Measurements from ENCODE around the gene LPCAT4.
"Not testable (repeated sequence)": the region's sequence is repeated elsewhere in the genome, so short reads cannot be mapped to it uniquely, and the experiment has no call there.

LPCAT4 gene, protein sequence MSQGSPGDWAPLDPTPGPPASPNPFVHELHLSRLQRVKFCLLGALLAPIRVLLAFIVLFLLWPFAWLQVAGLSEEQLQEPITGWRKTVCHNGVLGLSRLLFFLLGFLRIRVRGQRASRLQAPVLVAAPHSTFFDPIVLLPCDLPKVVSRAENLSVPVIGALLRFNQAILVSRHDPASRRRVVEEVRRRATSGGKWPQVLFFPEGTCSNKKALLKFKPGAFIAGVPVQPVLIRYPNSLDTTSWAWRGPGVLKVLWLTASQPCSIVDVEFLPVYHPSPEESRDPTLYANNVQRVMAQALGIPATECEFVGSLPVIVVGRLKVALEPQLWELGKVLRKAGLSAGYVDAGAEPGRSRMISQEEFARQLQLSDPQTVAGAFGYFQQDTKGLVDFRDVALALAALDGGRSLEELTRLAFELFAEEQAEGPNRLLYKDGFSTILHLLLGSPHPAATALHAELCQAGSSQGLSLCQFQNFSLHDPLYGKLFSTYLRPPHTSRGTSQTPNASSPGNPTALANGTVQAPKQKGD

DNA sequence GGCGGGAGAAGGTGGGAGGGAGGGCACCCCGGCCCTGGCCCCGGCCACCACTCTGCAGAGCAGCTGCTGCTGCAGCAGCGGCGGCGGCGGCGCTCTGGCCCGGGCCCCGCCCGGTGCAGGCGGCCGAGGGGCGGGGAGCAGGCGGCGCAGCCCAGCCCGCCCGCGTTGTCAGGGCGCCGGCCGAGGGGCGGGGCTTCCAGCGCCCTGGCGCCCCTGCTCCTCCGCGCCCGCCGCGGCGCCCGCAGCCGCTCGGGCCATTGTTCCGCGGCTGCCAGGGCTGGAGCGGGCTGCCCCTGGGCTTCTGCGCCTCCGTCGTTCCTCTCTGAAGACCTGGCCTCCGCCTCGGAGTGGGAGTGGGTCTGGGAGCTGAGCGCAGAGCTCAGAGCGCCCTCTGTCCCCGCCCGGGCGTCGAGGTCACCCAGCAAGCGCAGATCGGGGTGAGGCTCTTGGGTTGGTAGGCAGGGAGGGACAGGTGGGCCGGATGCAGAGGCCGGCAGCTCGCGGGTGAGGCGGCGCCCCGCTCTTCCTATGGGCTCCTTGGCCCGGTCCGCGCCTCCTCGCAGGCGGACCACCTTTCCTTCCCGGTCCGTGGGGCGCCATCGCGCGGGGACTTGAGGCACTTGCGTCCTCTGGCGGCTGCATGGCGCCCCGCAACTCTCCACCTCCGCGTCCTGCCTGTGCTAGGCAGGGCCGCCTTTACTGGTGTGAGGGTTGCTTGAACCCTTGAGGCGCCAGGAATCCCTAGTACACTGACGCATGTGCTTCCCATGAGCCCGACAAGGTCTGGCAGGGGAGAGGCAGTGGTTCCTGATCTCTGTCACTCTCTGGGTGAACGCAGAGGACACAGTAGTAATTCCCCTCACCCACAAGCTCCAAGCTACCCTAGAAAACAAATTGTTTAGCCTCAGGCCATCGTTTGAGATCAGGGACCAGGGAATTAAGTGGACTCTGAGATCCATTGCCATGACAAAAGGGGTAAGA is at the start of gene LPCAT4:
TSS of gene LPCAT4 (minus strand) at position 96 of the 981 bp plus-strand sequence. CDS start 96 bp downstream, outside the sequence.
- peak within 1 kb of the TSS; percentile 94 for H3K27ac ChIP-seq (ENCODE audit: low read depth, low read length)

DNA sequence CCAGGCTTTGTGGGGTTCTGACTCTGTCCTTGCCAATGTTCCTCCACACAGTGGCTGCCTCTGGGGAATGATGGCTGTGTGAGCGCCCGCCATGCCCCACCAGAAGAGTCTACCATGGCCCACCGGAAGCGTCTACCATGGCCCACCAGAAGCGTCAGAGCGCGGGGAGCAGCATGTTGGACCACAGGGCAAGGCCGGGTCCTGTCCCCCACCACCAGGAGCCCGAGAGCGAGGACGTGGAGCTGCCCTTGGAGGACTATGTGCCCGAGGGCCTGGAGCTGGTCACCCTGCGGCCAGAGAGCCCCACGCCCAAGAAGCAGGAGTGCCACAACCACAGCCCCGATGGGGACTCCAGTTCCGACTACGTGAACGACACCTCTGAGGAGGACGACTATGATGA is 42.5 kb upstream of the LPCAT4 start:
- H3K36me3 ChIP-seq (ENCODE audit: control insufficient read depth, insufficient read depth, low read length); H3K27me3 ChIP-seq (ENCODE audit: control insufficient read depth, insufficient read depth, low read length); H3K4me3 ChIP-seq (ENCODE audit: low read depth, low read length); H3K4me1 ChIP-seq (ENCODE audit: control insufficient read depth, insufficient read depth, low read length); H3K9me3 ChIP-seq (ENCODE audit: control insufficient read depth, insufficient read depth, low read depth, low read length); H3K9ac ChIP-seq (ENCODE audit: low read length); H3K27ac ChIP-seq (ENCODE audit: low read depth, low read length): not testable (repeated sequence)

More for the DNA sequence above, at the start of gene LPCAT4:
- Histone ChIP-seq H3K27me3 (ENCODE audit: control insufficient read depth, insufficient read depth, low read length) (no peaks in the 10 kb centered on the region), H3K4me1 (ENCODE audit: control insufficient read depth, insufficient read depth, low read length) (peaks cover 21% of the 10 kb centered on the region), H3K4me3 (ENCODE audit: low read depth, low read length) (peak within 1 kb of the TSS; percentile 96), H3K9me3 (ENCODE audit: control insufficient read depth, insufficient read depth, low read depth, low read length) (peaks cover 5% of the 10 kb centered on the region; the same call in 1 of the 2 replicates), H3K36me3 (ENCODE audit: control insufficient read depth, insufficient read depth, low read length) (peaks cover 18% of the 10 kb centered on the region), H3K9ac (ENCODE audit: low read length) (peak within 1 kb of the TSS; percentile 98)

DNA sequence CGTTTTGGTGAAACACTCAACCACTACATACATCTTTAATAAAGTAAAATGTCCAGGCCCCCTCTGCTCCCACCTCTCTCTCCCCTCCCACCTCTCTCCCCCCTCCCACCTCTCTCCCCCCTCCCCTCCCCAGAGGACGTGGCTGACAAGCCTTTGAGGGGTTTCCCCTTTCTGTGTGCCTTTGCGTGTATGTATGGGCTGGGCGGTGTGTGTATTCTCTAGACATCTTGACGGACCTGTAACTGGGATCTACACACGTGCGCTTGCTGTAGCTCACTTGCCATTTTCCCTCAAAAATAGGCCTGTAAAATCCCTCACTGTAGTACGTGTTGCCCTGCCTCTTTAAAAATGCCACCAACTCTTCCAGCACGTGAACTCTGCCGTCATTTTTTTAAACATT is 42.0 kb upstream of the LPCAT4 start:
- H3K27ac ChIP-seq (ENCODE audit: low read depth, low read length); H3K4me1 ChIP-seq (ENCODE audit: control insufficient read depth, insufficient read depth, low read length); H3K36me3 ChIP-seq (ENCODE audit: control insufficient read depth, insufficient read depth, low read length): not testable (repeated sequence)

DNA sequence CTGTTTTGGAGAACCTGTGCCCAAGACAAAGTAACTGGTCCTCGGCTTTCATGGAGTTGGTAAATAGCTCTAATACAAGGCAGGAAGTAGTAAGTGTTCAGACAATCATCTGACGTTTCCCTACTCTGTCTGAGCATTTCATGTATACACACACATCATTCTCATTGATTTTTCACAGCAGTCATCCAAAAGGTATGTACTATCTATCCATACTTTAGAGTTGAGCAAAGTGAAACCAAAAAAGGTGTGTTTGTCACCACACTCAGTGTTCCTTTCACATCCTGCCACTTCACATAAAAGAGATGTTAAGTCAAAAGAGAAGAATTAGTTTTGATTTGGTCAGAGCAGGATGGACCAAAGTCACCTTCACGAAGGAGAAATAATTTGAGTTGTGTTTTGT is 36.9 kb upstream of the LPCAT4 start:
- H3K9ac ChIP-seq (ENCODE audit: low read length); H3K4me1 ChIP-seq (ENCODE audit: control insufficient read depth, insufficient read depth, low read length); H3K27me3 ChIP-seq (ENCODE audit: control insufficient read depth, insufficient read depth, low read length); H3K9me3 ChIP-seq (ENCODE audit: control insufficient read depth, insufficient read depth, low read depth, low read length); H3K27ac ChIP-seq (ENCODE audit: low read depth, low read length); H3K4me3 ChIP-seq (ENCODE audit: low read depth, low read length); H3K36me3 ChIP-seq (ENCODE audit: control insufficient read depth, insufficient read depth, low read length): not testable (repeated sequence)

More for the DNA sequence above, 42.0 kb upstream of the LPCAT4 start:
- not testable (repeated sequence) for H3K9ac ChIP-seq (ENCODE audit: low read length); H3K4me3 ChIP-seq (ENCODE audit: low read depth, low read length); H3K9me3 ChIP-seq (ENCODE audit: control insufficient read depth, insufficient read depth, low read depth, low read length); H3K27me3 ChIP-seq (ENCODE audit: control insufficient read depth, insufficient read depth, low read length)

DNA sequence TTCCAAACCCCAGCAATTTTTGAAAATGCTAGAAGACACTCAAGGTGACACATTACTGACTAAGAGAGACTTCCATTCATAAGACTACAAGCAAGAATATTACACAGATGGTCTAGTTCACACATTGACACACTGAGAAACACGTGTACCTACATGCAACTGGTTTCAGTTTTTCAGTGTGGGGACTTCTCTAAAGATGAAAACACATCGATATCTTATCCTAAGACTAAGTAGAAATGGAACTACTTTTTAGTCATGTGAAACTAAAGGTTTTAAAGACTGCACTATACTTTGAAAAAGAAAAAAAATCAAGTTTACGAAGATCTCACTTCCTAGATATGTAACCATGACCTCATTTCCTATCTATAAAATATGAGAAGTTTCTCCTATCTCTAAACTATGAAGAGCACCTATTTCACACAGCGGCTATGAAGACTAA is 36.2 kb upstream of the LPCAT4 start:
- H3K36me3 ChIP-seq (ENCODE audit: control insufficient read depth, insufficient read depth, low read length); H3K27me3 ChIP-seq (ENCODE audit: control insufficient read depth, insufficient read depth, low read length); H3K9ac ChIP-seq (ENCODE audit: low read length); H3K4me3 ChIP-seq (ENCODE audit: low read depth, low read length); H3K27ac ChIP-seq (ENCODE audit: low read depth, low read length); H3K9me3 ChIP-seq (ENCODE audit: control insufficient read depth, insufficient read depth, low read depth, low read length); H3K4me1 ChIP-seq (ENCODE audit: control insufficient read depth, insufficient read depth, low read length): not testable (repeated sequence)

DNA sequence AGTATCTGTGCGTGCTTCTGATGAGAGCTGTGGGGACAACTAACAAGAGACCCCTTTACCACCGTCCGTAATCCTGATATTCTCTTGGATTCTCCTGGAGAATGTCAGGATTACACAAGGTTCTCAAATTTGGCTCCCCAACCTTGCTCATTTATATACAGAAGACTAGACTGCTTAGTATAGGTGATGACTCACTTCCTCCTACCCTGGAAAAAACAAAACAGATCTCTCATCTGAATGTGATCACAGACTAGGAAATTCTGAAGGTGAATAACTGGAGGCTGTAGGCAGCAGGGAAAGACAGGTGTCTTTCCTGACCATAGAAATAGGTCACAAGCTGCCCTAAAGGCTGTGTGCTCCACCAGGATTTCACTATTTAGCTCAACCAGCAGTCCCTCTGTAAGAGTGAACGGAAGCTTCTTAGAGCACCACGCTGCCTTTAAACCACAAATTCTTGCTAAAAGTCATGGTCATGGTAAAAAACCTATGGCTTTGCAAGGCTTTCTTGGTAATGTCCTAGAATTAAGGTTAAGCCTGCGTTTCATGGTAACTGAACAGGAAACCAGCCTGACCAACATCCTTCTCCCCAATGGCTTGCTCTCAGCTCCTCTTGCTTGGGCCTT is 30.8 kb upstream of the LPCAT4 start:
- not testable (repeated sequence) for H3K27ac ChIP-seq (ENCODE audit: low read depth, low read length)

DNA sequence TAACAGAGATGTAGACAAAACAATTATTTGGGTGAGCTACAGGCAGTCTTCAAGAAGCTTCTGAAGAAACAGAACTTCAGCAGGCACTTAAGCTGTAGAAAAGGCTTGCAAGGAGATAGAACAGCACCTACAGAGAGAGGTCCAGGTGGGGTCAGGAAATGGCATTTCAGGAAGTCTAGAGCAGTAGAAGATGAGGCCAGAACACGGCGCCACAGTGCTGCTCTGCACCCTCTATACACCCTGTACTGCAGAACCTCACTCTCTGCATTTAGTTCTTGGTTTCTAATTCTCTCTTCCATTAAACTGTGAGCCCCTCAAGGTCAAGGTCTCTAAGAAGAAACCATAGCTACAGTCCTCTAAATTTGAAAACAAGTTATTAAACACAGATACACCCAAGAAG is 26.0 kb upstream of the LPCAT4 start:
- H3K4me3 ChIP-seq (ENCODE audit: low read depth, low read length); H3K9me3 ChIP-seq (ENCODE audit: control insufficient read depth, insufficient read depth, low read depth, low read length); H3K9ac ChIP-seq (ENCODE audit: low read length); H3K27me3 ChIP-seq (ENCODE audit: control insufficient read depth, insufficient read depth, low read length); H3K4me1 ChIP-seq (ENCODE audit: control insufficient read depth, insufficient read depth, low read length); H3K36me3 ChIP-seq (ENCODE audit: control insufficient read depth, insufficient read depth, low read length); H3K27ac ChIP-seq (ENCODE audit: low read depth, low read length): not testable (repeated sequence)

More for the DNA sequence above, 30.8 kb upstream of the LPCAT4 start:
- not testable (repeated sequence) for H3K36me3 ChIP-seq (ENCODE audit: control insufficient read depth, insufficient read depth, low read length); H3K4me3 ChIP-seq (ENCODE audit: low read depth, low read length); H3K9ac ChIP-seq (ENCODE audit: low read length); H3K27me3 ChIP-seq (ENCODE audit: control insufficient read depth, insufficient read depth, low read length); H3K4me1 ChIP-seq (ENCODE audit: control insufficient read depth, insufficient read depth, low read length); H3K9me3 ChIP-seq (ENCODE audit: control insufficient read depth, insufficient read depth, low read depth, low read length)

DNA sequence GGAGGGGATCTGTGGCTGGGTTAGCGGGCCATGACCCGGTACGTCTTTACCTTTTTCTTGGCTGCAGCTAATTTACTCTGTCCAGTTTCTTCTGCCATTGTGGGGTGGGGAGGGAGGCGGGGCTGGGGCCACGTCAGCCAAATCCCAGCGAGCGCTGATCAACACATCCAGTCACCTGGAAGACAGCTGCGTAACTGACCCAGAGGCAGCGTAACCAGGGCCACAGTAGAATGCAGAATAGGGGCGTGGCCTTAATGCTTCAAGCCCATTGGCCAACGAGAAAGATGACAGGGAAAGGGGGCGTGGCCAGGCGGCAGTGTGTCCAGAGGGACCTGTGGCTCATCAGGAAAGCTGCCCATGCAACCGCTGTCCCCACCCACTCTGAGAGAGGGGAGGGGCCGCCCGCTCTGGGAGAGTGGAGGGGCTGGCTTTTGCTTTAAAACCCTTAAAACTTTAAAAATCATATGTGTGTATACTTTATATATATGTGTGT is 22.6 kb upstream of the LPCAT4 start:
- H3K27me3 ChIP-seq (ENCODE audit: control insufficient read depth, insufficient read depth, low read length); H3K9me3 ChIP-seq (ENCODE audit: control insufficient read depth, insufficient read depth, low read depth, low read length); H3K36me3 ChIP-seq (ENCODE audit: control insufficient read depth, insufficient read depth, low read length); H3K4me1 ChIP-seq (ENCODE audit: control insufficient read depth, insufficient read depth, low read length); H3K27ac ChIP-seq (ENCODE audit: low read depth, low read length); H3K9ac ChIP-seq (ENCODE audit: low read length); H3K4me3 ChIP-seq (ENCODE audit: low read depth, low read length): not testable (repeated sequence)

DNA sequence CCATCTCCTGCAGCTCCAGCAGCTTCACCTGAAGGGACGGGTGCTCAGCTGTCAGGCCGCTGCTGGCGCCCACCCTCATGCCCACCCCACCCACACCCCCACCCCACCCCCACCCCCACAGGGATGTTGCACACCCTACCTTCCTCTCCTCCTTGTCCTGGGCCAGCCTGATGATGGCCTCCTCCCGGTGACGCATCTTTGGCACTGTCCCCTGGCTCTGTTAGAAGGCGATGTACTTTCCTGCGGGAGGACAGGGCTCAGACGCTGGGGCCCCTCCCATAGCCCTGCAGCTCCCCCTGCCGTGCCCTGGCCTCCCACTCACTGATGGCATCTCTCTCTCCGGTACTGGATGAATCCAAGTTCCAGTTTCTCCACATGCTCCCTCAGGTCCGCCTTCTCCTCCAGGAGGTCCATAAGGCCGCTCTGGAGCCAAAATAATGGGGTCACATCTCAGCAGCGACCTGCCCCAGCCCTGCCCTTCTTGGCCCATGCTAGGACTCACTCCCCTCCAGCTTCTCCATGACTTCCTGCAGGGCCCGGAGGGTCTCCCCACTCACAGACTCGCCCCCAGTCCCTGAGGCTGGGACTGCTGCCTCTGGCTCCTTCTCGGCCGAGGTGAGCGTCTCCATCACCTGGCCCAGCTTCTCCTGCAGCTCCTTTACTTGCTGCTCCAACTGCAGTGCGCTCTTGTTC is 15.0 kb upstream of the LPCAT4 start:
- not testable (repeated sequence) for H3K4me1 ChIP-seq (ENCODE audit: control insufficient read depth, insufficient read depth, low read length); H3K9me3 ChIP-seq (ENCODE audit: control insufficient read depth, insufficient read depth, low read depth, low read length); H3K4me3 ChIP-seq (ENCODE audit: low read depth, low read length); H3K36me3 ChIP-seq (ENCODE audit: control insufficient read depth, insufficient read depth, low read length); H3K27me3 ChIP-seq (ENCODE audit: control insufficient read depth, insufficient read depth, low read length); H3K9ac ChIP-seq (ENCODE audit: low read length); H3K27ac ChIP-seq (ENCODE audit: low read depth, low read length)

DNA sequence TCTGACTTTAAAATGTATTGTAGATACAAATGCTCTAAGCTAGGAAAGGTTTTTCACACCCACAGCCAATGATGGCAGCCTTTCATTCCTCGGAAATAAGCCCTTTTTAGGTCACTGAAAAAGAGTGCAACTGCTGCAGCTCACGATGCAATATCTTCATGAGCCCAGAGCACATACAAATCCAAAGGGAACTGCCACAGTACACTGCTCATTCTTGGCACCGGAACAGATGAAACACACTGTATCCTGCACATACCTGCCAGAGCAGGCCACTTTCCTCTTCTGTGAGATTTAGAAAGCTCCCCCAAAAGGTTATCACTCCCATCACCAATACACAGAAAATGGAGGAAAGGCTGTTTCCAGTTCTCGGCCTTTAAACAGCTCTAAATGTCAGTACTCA is 13.5 kb upstream of the LPCAT4 start:
- H3K9ac ChIP-seq (ENCODE audit: low read length); H3K4me1 ChIP-seq (ENCODE audit: control insufficient read depth, insufficient read depth, low read length); H3K27ac ChIP-seq (ENCODE audit: low read depth, low read length); H3K36me3 ChIP-seq (ENCODE audit: control insufficient read depth, insufficient read depth, low read length); H3K4me3 ChIP-seq (ENCODE audit: low read depth, low read length); H3K9me3 ChIP-seq (ENCODE audit: control insufficient read depth, insufficient read depth, low read depth, low read length); H3K27me3 ChIP-seq (ENCODE audit: control insufficient read depth, insufficient read depth, low read length): not testable (repeated sequence)
